HG03139 (cell line): ENCODE measurements around the gene VASP.

ENCODE experiments used
- ATAC-seq: cut with Tn5 transposase; IDR thresholded peaks from one replicate; pipeline ENCODE4 v1.9.1; 2021; ENCODE audit not compliant: unreplicated experiment

VASP gene

GRCh38 chr19:45514376-45515051, 7.2 kb downstream of the VASP start:
- no peak for ATAC-seq

GRCh38 chr19:45515081-45515624, 7.9 kb downstream of the VASP start:
- no peak for ATAC-seq

GRCh38 chr19:45515807-45516401, 8.6 kb downstream of the VASP start:
- no peak for ATAC-seq

GRCh38 chr19:45517238-45517637, 10.0 kb downstream of the VASP start:
- ATAC-seq, result no peak

- ATAC-seq, result no peak
Measured at GRCh38 chr19:45517641-45518468, 10.6 kb downstream of the VASP start.

- no peak for ATAC-seq
Measured at GRCh38 chr19:45518469-45518826, 11.2 kb downstream of the VASP start.

GRCh38 chr19:45522010-45522941, 15.0 kb downstream of the VASP start:
- no peak for ATAC-seq

GRCh38 chr19:45523642-45524256, 16.5 kb downstream of the VASP start:
- peak; percentile 81 for ATAC-seq

- ATAC-seq, result no peak
Measured at GRCh38 chr19:45524575-45525129, 17.4 kb downstream of the VASP start.

GRCh38 chr19:45526143-45526542, 18.9 kb downstream of the VASP start:
- no peak for ATAC-seq

- no peak for ATAC-seq
Measured at GRCh38 chr19:45526971-45527370, 19.7 kb downstream of the VASP start.

GRCh38 chr19:45527731-45528130, 20.5 kb downstream of the VASP start:
- no peak for ATAC-seq

GRCh38 chr19:45528149-45528743, 21.0 kb downstream of the VASP start:
- ATAC-seq, result no peak

- ATAC-seq, result no peak
Measured at GRCh38 chr19:45528744-45529419, 21.6 kb downstream of the VASP start.

- no peak for ATAC-seq
Measured at GRCh38 chr19:45529420-45529785, 22.1 kb downstream of the VASP start.

GRCh38 chr19:45531349-45531748, 24.1 kb downstream of the VASP start:
- ATAC-seq, result no peak

- ATAC-seq, result no peak
Measured at GRCh38 chr19:45539459-45539858, 32.2 kb downstream of the VASP start.

- no peak for ATAC-seq
Measured at GRCh38 chr19:45542234-45542668, 35.0 kb downstream of the VASP start.

- ATAC-seq, result no peak
Measured at GRCh38 chr19:45547211-45547770, 40.0 kb downstream of the VASP start.
